Stimulated activated CD8-positive, alpha-beta memory T cell treated with anti-CD3 and anti-CD28 coated beads, Interleukin-7, amount 100 ng/mL, for 24 hours (primary cell): ENCODE data around the gene ARID3C.
A peak's percentile ranks its signal among the peaks of the same experiment; 100 is the strongest.

Experiments used
- DNase-seq: peaks from one replicate; pipeline ENCODE4 v3.0.0-alpha.2; 2020; ENCODE audit warnings: low read depth

The ARID3C gene

DNA sequence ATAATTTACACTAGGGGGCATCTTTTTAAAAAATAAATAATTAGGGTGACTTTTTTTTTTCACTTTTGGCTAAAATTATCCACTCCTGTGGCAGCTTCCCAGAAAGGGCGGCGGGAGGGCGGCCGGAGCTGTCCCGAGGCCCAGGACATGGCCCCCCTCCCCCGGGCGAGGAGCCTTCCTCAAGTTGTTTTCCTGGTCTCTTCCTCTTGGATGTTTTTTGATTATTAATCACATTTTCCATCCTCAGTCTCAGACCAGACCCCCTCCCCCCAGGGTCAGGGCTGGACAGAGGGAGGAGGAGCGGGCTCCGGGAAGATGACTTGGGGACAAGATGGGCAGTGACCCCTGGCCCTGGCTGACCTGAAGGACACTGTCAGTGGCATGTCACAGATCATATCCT is 34.7 kb downstream of the ARID3C start:
- no peak for DNase-seq

DNA sequence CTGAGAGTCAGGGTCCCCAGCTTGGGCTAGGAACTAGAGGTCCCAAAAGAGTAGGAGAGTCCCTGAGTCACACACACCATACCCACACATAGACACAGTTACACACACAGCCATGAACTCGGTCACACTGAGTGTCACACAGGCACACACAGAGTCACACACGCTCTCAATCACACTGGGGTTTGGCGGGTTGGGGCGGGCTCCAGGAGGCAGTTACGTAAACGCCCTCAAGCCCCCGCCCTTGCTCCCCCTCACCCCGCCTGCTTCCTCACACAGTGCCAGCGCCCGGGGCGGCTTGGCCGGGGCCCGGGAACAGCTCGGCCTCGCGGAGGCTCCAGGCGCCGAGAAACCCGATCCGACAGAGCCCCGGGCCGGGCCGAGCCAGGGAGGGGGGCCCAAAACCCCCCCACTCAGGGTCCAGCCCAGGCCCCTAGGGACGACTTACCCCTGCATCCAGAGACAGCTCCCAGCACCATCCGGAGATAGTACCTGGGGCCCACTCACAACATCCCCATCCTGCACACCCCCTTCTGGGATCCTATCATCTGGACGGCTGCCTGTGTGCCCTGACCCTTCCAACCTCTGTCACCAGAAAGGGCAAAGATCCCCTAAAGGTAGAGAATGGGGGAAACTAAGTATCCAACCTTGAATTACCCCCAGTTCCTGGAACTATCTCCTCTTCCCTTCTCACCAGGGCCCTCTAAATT is 35.8 kb downstream of the ARID3C start:
- no peak for DNase-seq

DNA sequence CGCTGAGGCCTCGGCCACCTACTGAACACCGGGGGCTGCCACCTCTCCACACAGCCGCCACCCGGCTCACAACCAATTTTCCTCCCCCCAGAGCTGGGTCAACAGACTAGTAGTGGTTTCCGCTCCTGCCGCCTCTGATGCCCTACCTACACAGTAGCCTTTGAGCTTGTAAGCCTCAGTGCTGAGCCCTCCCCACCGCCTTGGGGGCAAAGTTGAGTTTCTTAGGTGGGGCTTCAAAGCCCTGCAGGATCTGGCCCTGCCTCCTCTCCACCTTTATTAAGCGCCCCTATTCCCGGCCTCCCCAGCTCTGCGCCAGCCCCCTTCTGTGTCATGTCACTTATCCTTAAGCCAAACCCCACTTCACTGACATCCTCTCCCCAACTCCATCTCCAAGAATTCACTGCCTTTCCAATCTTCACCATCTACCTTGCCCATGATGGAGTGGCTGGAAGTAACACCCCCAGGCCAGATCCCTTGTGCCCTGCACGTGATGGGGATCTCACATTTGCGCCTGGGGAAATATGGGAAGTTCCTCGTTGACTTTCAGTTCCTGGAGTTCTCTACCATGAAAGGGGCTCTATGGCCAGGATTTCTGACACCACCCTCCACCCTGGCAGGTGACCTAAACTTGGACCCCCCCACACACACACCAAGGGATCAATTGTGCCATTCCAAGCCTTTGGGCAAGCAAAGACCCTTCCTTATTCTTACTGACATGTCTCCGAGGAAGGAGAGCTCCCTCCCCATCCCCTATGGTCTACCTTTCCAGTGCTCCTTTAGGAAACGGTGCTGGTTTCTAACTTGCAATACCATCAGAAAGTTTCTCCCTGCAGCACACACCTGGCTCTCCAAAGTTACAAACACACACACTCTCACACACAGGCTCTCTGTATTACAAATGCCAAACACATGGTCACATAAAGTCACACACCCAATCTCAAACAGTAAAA is 36.7 kb downstream of the ARID3C start:
- no peak for DNase-seq

DNA sequence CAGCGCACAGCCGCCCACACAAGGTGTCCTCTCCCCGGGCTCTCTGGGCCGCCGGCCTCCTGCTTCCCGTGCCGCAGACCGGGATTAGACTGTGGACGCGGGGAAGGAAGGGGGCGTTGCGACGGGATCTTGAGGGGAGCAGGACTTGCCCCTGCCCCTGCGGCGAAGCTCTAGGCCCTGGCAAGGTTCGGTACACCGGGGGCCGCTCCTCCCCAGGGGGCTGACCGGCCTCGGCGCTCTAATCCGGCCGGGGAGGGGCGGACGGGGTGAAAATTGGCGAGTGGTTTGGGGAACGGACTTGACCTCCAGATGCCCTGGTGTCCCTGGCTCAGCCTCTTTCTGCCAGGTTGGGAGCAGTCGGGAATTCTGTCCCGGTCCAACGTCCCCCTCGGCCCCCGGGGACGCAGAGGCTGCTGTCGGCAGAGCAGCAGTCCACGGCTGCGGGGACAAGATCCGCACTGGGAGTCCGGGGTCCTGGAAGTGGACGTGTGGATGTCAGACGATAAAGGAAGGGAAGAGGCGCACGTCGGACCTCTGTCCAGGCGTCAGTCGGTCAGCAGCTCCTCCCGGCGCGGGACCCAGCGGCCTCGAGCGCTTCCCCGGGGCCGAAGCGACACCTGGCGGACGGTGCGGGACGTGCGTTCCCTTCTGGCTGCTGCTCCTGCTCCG is 37.5 kb downstream of the ARID3C start:
- peak; percentile 72 for DNase-seq

DNA sequence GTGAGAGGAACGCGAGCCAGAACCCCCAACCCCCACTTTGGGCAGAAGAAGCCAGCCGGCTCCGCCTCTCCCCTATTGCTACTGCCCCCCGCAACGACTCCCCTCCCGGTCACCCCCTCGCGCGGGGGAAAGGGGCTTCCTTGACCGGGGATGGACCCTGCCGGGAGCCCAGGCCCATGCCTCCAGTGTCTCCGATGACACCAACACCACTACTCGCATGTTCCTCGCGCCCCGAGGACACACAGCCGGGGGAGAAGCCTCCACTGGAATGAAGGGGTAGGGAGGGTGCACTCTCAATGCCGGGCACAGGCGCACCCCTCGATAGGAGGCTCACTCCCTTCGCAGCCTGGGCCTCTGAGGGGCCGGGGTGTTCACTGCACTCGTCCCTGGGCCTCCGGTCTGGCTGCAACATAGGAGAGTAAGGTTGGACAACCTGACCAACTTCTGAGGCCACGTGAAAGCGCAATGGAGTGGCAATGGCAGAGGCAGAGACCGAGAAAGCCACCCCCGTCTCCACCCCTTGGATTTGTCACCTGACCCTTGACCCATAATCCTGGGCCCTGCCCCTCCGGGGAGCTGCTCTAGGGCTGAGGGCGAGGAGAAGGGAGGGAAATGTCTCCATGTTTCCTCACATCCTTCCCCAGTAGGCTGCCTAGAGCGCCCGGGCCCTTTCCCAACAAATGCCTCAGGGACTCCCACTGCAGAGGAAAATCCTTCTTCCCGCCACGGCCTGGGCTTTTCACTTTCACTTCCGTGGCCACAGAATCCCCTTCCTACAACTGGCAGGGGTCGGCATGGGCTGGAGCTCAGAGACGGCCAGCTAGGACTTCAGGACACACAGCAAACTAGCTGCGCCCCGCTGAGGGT is 38.3 kb downstream of the ARID3C start:
- DNase-seq, result no peak

DNA sequence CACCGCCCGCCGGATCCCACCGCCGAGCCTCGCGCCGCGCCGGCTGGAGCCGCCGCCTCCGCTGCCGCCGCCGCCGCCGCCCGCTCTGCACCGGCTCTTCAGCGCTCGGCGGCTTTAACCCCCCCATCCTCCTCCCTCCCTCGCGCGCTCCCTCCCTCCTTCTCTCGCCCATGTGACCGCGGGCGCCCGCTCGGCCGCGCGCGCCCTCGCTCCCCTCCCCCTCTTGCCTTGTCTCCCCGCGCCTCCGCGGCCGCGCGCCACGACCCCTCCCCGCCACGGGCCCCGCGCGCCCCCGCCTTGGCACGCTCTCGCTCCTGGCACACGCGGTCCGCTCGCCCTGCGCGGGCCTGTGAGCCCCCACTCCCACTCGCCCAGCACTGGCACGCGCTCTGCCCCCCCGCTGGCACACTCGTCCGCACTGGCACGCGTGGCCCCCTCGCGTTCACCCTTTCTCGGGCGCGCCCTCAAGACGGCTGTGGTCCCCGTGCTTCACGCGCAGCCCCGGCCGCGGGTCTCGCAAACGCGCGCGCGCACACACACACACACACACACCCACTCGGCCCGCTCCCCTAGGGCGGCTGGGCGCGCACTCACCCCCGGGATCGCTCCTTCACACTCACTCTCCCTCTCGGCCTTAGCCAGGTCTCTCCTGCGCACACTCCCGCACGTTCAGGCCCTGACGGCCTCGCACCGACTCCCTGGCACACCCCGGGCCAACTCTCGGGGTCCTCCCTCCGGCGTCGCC is 39.1 kb downstream of the ARID3C start, which contains the start of gene CNTFR:
Gene CNTFR, minus strand, starts transcription at position 89 of the 745 bp plus-strand sequence. CDS start 20,743 bp downstream, outside the sequence.
- no peak for DNase-seq

DNA sequence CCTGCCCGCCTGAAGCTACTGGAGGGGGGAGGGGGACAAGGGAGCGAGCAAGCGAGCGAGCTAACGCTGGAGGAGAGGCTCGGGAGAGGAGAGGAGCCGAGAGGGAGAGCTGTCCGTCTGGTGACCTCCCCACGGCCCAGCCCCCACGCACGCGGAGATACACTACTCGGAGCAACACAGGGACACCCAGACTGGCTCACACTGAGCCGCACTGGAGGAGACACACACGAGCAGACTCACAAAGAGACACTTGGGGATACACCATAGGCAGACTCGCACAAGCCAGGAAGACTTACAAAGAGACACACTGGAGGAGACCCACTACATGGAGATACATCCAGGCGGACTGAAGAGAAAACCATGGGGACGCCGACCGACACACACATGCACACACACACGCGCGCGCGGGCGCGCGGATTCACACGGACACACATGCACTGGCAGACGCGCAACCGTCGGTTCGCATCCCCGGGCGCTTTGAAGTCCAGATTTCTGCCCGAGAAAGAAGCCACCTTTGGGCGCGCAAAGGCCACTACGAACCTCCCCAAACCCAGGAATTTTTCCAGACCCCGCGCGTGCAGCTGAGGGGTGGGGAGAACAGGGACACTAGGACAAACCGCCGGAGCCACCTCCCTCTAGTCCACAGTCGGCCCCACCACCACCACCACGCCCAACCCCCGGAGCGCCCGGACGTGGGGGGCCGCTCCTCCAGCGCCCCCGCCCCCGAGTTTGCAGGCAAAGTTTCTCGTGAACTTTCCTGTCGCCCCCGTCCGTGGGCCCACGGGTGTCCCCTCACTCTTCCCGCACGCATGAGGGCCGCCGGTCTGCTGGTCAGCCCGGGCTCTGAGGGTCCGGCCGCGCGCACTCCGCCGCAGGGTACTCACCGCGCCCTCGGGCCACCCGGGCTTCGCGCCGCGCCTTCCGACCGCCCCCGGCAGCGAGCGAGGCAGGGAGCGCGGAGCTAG is 39.9 kb downstream of the ARID3C start:
- no peak for DNase-seq

DNA sequence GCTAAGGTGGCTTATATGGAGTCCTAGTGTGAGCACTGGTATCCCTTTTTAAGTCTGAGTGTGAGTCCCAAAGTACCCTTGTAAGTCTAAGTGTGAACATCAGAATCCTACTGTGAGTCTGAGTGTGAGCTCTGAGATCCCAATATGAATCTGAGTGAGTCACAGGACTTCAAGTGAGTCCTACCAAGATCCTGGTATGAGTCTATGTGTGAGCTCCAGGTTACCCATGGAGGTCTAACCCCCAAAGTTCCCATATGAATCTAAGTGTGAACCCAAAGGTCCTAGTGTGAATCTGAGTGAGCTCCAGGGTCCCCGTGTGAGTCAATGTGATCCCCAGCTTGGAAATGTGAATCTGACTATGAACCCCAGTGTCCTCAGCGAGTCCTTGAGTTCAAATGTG is 41.6 kb downstream of the ARID3C start:
- no peak for DNase-seq

DNA sequence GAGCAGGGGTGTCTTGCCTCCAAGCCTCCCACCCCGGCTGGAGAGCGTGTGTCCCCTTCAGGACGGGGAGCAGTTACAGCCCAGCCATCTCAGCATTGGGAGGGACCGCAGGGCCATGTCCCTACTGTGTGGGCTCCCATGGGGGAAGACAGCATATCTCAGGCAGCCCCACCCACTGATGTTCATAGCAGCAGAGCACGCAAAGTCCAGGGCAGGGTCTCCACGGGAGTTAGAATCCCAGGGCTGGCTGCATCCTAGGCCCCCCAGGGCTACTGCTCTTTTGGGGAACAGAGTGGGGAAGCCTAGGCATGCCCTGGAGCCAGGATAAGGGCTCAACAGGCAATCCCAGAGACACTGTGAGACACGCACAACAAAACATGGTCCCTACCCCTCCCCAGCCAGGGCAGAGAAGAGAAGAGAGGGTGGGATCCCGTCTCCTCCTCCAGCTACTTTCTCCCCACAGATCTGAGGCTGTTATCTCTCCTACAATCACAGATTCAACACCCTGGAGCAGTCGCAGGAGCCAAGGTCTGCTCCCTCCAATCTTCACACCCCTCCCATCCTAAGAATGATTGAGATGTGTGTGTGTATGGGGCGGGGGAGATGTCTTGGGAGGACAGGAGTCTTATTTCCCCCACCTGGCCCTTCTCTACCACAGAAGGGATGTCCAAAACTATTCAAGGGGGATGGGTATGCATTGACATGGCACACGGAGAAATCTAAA is 42.8 kb downstream of the ARID3C start:
- DNase-seq, result no peak

DNA sequence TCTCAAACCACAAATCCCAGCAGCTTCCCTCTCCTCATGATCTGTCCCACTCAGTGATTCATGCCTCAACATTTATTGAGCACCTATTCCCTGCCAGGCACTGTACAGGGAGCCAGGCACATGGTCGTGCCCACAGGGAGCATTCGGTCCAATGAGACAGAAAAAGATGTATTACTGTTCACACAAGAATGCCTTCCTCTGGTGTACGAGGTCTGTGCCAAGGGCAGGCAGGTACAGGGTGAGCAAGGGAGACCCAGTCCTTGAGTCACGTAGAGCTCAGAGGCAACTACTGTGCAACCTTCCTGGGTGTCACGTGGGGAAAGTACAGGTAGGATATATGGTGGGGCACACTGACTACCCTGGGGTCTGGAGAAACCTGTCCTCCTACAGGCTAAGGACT is 43.9 kb downstream of the ARID3C start:
- no peak for DNase-seq

DNA sequence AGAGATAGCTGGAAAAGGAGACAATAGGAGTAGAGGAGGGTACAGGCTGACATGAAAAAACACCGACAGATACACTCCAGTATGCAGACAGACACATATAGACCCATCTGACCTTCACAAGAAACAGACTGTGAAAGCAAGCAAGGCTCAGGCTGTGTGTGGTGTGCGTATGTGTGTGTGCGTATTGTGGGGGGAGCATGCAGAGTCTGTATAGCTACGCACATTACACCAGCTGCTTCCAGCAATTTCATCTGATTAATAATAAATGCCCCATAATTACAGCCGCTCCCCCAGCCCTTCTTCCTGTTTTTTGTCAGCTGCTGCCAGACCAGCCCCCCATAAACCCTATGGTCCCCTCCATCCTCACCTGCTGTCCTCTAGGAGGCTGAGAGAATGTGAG is 46.1 kb downstream of the ARID3C start:
- no peak for DNase-seq

DNA sequence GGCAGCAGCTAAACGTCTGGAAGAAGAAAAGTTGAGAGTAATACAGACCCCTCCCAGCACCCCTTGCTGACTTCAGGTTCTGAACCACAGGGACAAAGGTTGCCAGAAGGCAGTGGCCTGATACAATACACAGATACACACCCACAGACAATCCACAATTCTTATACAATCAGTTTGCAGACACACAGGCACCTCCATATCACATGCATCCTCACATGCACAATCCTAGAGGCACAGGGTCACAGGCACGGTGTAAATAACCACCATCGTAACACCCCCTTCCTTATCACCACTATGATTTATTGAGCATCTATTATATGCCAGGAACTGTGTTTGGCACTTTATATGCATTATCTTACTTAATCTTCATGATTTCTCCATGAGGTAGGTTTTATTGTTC is 47.5 kb downstream of the ARID3C start:
- DNase-seq, result no peak

DNA sequence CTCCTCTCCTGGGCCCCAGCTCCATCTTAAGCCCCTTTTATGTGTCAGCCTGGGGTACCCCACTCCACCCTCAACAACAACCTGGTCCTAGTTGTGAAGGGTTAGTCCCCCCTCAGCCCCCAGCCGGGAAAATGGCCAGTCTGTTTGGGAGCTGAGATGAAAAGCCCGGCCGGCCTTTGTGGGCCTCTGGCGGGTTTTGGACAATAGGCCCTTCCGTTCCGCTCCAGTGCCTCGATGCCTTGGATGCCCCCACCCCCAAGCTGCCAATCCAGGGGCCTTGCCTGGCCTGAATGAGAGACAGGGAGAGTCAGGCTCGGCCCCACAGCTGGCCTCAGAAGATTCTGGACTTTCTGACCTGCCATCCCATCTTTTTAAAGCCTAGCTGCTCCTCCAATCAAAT is 48.5 kb downstream of the ARID3C start:
- DNase-seq, result no peak

DNA sequence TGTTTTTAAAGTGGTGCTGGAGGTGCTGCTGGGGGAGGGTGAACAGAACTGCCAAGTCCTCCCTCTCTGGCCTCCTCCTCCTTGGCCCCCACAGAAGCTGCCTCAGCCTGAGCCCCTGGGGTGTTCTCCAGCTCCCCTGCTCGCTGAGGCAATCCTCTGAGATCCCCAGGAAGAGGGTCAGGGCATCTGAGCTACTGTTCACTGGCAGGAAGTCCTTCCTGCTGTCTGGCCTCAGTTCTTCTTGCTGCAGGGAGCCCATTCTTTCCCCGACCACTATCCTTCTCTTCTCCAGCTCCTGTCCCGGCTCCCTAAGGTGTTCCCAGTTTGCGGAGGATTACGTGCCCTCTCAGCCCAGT is 49.1 kb downstream of the ARID3C start:
- DNase-seq, result no peak

DNA sequence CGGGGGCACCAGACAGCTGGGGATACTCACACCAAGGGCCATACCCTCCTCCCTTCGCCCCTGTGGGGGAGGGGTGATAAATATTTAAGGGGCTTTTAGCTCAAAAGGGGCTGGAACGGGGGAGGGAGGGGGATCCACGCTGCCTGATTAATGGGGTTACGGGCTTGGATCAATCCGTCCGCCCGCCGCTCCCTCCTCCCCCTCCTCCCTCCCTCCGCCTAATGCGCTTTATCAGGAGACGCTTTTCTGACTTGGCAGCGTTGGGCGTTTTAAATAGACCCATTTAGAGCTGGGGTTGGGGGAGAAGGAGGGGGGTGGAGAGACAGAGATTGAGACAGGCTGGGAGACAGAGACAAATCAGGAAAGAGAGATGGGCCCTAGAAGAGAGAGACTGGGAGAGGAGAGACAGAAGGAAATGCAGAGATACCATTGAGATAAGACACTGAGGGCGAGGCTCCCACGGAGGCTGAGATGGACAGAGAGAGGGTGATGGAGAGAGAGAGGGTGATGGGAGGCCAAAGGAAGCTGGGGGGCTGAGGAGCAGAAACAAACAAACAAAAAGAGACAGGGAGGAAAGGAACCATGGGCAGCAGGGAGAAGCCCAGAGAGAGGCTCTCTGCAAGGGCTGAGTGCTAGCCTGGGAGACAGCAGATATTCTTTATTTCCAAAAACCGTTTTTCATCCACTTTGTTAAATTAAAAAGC is 49.6 kb downstream of the ARID3C start:
- DNase-seq, result no peak

DNA sequence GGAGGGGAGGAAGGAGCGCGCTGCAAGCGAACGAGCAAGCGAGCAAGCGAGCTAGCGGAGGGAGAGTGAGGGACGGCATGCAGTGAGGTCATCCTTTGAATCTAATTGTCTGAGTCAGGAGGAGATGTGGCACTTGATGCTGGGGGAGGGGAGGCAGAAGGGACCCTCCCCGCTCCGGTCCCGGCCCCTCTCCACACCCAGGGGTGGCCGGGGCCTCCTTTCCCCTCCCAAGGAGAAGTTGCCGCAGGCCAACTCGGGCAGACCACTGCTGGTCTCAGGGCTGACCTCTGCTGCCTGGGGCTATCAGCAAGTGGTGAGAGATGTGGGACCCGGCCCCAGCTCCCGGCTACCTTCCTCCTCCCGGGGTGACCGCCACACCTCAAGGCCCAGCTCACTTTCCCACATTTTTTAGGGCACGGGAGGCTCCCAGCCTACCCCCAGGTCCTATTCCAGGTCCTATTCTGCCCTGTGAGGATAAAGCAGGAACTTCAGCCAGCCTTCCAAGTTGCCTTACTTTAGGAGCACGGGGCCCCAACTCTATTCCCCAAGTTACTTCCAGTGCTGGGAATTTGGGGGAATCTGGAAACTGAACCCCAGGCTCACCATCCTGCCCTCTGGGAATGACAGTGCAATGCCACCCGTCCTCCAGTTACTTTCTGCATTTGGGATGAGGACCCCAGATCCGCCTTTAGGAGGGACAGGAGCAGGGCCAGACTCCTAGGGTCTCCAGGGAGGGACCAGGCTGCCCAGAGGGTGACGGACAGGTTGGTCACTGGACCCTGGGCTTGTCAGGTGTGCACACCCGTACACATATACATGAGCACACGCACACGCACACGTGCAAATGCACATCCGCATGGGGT is 50.4 kb downstream of the ARID3C start:
- DNase-seq, result no peak

DNA sequence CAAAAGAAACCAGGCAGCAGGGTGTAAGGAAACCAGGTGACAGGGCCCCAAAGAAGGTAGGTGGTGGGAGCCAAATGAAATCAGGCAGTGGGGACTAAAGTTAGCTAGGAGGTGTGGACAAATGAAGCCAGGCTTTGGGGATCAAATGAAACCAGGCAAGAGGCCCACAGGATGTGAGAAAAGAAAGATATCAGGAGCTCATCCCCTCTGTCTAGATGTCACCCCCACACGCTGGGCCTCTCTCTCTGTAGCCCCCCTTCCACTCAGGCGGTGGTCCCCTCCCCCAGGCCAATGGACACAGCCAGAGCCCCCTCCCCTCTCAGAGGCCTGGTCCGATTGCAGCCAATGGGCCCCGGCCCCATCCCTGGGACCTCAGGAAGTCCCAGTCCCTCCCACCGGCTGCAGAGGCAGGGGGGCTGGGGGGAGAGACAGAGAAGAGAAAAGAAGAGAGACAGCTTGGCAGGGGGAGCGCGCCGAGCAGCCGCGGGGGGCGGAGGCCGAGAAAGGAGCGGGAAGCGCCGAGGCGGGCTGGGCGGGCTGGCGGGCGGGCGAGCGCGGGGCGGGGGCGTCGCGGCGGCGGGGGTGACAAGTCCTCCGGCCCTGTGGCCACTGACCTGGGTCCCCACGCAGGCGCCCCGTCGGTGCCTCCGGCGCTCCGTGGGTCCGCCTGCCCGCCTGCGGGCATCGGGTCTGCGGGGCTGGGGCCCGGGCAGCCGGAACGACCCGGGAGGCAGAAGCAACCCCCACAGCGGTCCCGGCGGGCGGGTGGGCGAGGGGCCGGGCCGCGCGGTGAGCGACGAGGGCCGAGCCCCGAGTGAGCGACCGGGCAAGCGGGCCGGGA is 51.2 kb downstream of the ARID3C start:
- DNase-seq, result no peak
